CD4-positive, alpha-beta T cell treated with Interleukin-15 for 1 hour (primary cell): ENCODE data around the gene RAD51B.

Source experiments
- DNase-seq: peaks from one replicate; pipeline ENCODE4 v3.0.0-alpha.2; 2020

Gene RAD51B

GRCh38 chr14:68772761-68773381 lies 953.3 kb downstream of the RAD51B start:
- no peak for DNase-seq

- no peak for DNase-seq
Measured at GRCh38 chr14:68774771-68775613, 955.4 kb downstream of the RAD51B start.

DNA sequence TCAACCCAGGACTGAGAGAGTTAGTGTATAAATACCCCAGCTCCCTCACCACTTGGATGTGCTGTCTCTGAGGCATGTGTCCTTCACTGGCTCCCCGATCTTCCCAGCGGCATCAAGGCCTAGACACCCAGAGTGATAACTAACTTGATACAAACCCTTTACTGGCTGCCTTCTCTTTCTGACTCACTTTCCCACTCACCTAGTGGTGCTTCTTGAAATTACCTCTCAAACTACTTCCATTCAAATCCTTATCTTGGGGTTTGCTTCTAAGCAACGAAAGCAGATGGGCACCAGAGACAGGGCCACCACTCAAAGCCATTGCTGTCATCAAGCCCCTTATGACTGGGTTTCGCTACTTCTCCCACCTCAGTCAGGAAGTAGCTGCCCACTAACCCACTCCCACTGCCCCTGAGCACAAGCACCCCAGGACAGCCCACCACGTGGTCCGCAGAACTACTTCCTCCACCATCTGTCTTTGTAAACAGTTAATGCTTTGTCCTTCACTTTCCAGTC lies 956.1 kb downstream of the RAD51B start:
- no peak for DNase-seq

DNA sequence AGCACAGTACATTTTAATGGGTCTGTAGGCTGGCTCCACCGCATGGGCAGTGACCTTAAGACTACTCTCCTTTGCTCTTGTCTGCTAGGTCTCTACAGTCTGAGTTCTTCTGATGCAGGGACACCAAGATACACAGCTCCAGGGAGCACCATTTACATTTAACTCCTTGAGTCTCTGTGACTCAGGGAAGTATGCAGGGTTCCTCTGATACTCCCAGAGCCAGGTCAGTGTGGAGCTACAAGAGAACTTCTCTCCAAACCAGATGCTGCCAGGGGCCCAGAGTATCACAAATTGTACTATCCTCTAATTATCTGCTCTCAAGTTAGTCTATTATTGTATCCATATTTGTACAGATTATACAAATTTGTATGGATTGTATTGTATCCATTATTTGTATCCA lies 958.1 kb downstream of the RAD51B start:
- no peak for DNase-seq
